Activated CD4-positive, alpha-beta T cell treated with anti-CD3 and anti-CD28 coated beads, Interleukin-2, amount 10 ng/mL, durations not matched to agents 24 days and 14 days (primary cell): Measurements from ENCODE around the gene RNF135. TPM values are rescaled to one million over a fixed set of nuclear protein-coding genes. Genes with fewer than 3 reads are reported as not detected.
A peak's percentile ranks its signal among the peaks of the same experiment; 100 is the strongest.
"Not testable (repeated sequence)": the region's sequence is repeated elsewhere in the genome, so short reads cannot be mapped to it uniquely, and the experiment has no call there.

Experiments used
- DNase-seq: peaks from one replicate; pipeline ENCODE4 v3.0.0; 2022
- H3K27ac Mint-ChIP-seq: one replicate; pipeline ENCODE4 v1.8.0; 2022; ENCODE audit warnings: mild to moderate bottlenecking, mixed read lengths
- H3K27me3 Mint-ChIP-seq: one replicate; pipeline ENCODE4 v1.8.0; 2022; ENCODE audit warnings: mixed read lengths
- H3K36me3 Mint-ChIP-seq: one replicate; pipeline ENCODE4 v1.8.0; 2022; ENCODE audit warnings: low read depth, mild to moderate bottlenecking, mixed read lengths
- H3K4me1 Mint-ChIP-seq: one replicate; pipeline ENCODE4 v1.8.0; 2021; ENCODE audit warnings: mixed read lengths
- H3K4me3 Mint-ChIP-seq: one replicate; pipeline ENCODE4 v1.8.0; 2022; ENCODE audit warnings: mild to moderate bottlenecking, moderate library complexity, mixed read lengths
- H3K9me3 Mint-ChIP-seq: one replicate; pipeline ENCODE4 v1.8.0; 2021; ENCODE audit warnings: mixed read lengths
- intact Hi-C: fragments of 100-400 bp; cut with micrococcal nuclease; formaldehyde crosslinking; loops from one replicate; pipeline ENCODE4 v1.15.1; 2023
- total RNA-seq: library from RNA; stranded (reverse); gene quantifications from 2 replicates; pipeline ENCODE4 v1.2.3, GENCODE V29; 2022

RNF135 gene
- total RNA-seq, 1 donor from 2014 or later, result 10.2 TPM

DNA sequence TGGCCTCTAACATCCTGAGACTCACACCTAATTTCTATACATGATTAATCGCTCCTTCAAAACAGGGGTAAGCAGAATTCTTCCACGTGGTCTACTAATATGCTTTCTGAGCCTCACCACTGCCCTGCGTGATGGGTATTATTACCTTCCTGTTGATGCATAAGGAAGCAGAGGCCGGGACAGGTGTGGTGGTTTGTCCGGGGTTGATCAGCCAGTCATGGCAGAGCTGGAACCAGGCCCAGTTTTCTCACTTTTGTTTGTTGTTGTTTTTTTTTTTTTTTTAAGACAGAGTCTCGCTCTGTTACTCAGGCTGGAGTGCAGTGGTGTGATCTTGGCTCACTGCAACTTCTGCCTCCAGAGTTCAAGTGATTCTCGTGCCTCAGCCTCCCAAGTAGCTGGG, 31.2 kb downstream of the RNF135 start:
- Mint-ChIP-seq H3K4me3 (no peak overlapping the region), H3K36me3 (peaks cover 20% of the 10 kb centered on the region), H3K27ac (no peak overlapping the region), H3K9me3 (no peaks in the 10 kb centered on the region), H3K4me1 (peaks cover 3% of the 10 kb centered on the region), H3K27me3 (peaks cover 2% of the 10 kb centered on the region)
- intact Hi-C loops, result no loop called here
- peak; percentile 45 for DNase-seq

DNA sequence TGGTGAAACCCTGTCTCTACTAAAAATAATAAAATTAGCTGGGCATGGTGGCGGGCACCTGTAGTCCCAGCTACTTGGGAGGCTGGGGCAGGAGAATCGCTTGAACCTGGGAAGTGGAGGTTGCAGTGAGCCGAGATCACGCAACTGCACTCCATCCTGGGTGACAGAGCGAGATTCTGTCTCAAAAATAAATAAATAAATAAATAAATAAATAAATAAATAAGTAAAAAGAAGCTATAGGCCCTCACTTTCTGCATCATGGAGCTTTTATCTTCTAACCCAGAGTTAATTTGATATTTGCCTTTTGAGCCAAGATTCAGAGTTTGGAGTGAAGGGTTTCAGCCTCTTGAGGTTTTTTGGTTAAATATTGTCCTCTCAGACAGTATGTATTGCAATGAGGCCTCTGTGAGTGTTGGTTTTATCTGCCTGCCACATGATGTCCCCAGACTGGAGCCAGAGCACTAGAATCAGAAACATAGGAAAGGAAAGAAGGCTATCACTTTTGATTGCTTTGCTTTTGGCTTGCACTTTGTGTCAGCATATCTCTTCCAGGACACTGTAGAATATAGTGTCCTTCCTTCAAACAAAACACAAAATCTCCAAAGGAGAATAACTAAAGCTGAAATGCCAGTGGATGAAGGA, 32.5 kb downstream of the RNF135 start:
- peaks cover 6% of the 10 kb centered on the region for H3K27me3 Mint-ChIP-seq
- no peak overlapping the region for H3K4me3 Mint-ChIP-seq
- DNase-seq, result no peak
- H3K4me1 Mint-ChIP-seq, result peaks cover 7% of the 10 kb centered on the region
- no peaks in the 10 kb centered on the region for H3K9me3 Mint-ChIP-seq
- no peak overlapping the region for H3K27ac Mint-ChIP-seq
- H3K36me3 Mint-ChIP-seq, result peaks cover 13% of the 10 kb centered on the region
- intact Hi-C loops, result no loop called here

DNA sequence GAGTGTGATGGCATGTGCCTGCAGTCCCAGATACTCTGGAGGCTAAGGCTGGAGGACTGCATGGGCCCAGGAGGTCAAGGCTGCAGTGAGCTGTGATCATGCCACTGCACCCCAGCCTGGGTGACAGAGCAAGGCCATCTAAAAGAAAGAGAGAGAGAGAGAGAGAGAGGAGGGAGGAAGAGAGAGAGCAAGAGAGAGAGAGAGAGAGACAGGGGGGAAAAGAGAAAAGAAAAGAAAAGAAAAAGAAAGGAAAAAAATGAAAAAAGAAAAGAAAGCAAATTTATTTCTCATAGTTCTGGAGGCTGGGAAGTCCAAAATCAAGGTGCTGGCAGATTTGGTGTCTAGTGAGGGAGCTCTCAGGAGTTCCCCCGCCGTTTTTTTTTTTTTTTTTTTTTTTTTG, 33.3 kb downstream of the RNF135 start:
- peaks cover 11% of the 10 kb centered on the region for H3K27me3 Mint-ChIP-seq
- H3K4me1 Mint-ChIP-seq, result peaks cover 13% of the 10 kb centered on the region
- no peak for DNase-seq
- H3K9me3 Mint-ChIP-seq, result no peaks in the 10 kb centered on the region
- H3K4me3 Mint-ChIP-seq, result no peak overlapping the region
- intact Hi-C loops, result no loop called here
- no peak overlapping the region for H3K27ac Mint-ChIP-seq
- peaks cover 9% of the 10 kb centered on the region for H3K36me3 Mint-ChIP-seq

DNA sequence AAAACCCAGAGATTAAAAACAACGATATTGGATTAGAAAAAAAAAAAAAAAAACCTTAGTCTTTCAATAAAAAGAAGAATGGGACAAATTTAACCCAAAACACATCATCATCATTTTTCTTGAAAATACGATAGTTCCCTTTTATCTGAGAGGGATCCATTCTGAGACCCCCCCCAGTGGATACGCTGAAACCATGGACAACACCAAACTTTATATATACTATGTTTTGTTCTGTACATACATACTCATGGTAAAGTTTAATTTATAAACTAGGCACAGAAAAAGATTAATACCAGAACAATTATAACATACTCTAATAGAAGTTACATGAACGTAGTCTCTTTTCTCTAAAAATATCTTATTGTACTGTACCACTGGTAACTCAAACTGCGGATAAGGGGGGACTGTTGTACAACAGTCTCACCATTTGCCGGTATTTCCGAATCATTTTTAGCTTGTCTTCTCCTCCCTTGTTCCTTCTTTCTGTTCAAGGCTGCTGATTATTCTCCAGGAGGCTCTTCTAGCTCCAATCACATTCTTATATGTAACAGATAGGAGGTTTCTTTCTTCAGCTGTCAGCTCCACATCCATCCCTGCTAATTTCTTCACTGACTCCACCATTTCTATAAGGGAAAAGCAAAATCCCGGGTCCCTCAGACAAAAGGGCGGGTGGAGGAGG, 37.0 kb downstream of the RNF135 start:
- no peak for DNase-seq
- intact Hi-C loops, result no loop called here
- peak overlapping the region; percentile 72 for H3K27ac Mint-ChIP-seq

DNA sequence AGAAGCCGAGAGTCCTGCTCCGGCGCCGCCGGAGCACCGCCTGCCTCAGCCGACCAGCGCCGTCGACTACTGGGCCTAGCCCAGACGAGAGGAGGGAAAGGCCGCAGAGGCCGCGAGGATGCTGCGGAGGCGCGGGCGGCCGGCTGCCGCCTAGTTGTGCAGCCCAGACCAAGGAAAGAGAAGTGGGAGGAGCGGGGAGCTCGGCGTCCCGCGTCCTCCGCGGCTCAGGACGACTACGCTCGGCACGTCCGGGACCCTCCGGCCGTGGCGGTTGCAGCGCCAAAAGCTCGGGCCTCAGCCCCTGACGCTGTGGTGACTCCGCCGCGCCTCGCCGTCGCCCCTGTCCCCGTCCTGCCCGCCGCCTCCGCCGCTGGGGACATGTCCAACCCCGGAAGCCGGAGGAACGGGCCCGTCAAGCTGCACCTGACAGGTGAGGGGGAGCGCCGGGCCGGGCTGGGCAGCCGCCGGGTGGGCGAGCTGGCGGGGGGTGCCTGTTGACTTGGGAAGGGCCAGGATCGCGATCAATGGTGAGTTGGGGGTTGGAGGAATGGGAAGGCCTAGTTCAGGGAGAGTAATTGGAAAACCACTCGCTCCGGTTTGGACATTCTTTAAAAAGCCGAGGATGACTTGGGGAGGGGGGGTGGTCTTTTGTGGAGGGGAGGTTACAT, 37.7 kb downstream of the RNF135 start:
- Mint-ChIP-seq H3K36me3 (peaks cover 4% of the 10 kb centered on the region), H3K9me3 (no peaks in the 10 kb centered on the region), H3K27me3 (peaks cover 19% of the 10 kb centered on the region), H3K4me3 (peak overlapping the region; percentile 86), H3K4me1 (peaks cover 16% of the 10 kb centered on the region), H3K27ac (peak overlapping the region; percentile 85)
- intact Hi-C loops, result no loop called here
- DNase-seq, result peak; percentile 85

More for the DNA sequence above, 37.0 kb downstream of the RNF135 start:
- H3K9me3 Mint-ChIP-seq, result no peaks in the 10 kb centered on the region
- peaks cover 4% of the 10 kb centered on the region for H3K36me3 Mint-ChIP-seq
- H3K27me3 Mint-ChIP-seq, result peaks cover 19% of the 10 kb centered on the region
- peak overlapping the region; percentile 86 for H3K4me3 Mint-ChIP-seq
- H3K4me1 Mint-ChIP-seq, result peaks cover 16% of the 10 kb centered on the region

DNA sequence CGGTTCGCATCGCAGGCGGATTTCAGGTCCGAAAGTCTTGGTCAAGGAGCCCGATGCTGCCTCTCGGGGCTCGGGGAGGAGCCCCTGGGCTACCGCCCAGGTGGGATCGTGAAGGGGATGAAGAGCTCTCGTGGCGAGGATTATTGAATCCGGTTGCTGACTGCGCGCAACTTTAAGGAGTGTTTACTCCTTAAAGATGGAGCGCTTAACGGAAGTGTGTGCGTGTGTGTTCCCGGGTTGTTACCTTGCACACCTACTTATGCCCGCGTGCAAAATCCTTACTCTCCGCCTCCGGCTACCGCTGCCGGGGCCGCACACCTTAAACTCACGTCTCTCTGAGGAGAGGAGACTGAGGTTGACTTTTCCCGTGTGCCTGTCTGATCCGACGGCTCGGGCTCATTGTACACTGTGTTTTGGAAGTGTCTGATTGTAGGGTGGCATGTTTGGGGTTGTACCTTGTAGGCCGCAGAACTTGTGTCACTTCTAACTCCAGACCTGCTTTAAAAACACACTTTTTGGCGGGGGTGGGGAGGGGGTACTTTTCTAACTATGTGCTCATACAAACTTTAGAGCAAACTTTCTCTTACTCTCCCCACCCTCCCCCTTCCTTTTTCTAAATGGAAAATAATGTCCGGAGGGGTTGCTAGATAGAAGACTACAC, 38.3 kb downstream of the RNF135 start:
- intact Hi-C loops, result not testable (repeated sequence)

DNA sequence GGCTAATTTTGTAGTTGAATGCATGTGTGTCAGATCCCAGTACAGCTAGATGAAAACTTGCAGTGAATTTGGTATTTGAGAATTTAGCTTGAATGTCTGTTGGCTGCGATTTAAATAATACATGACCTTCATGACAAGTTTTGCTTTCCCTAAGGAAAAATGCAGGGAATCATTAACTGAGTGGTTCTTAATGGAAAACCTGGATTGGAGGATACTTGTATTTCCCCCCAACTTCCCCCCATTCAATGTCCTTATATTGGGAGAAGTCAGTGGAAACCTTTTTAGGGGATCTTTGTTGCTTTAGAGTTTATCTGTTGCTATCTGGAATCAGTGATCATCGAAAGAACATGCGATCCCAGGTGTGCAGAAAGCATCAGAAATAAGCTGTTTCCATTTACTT, 39.2 kb downstream of the RNF135 start:
- H3K27ac Mint-ChIP-seq, H3K9me3 Mint-ChIP-seq, DNase-seq, H3K36me3 Mint-ChIP-seq, intact Hi-C loops: not testable (repeated sequence)
- H3K4me1 Mint-ChIP-seq, result peaks cover 16% of the 10 kb centered on the region
- H3K27me3 Mint-ChIP-seq, result peaks cover 22% of the 10 kb centered on the region
- peak overlapping the region; percentile 61 for H3K4me3 Mint-ChIP-seq

More for the DNA sequence above, 38.3 kb downstream of the RNF135 start:
- H3K27ac Mint-ChIP-seq, result peak overlapping the region; percentile 85
- peak; percentile 66 for DNase-seq
- not testable (repeated sequence) for H3K9me3 Mint-ChIP-seq, H3K36me3 Mint-ChIP-seq
- H3K4me3 Mint-ChIP-seq, result peak overlapping the region; percentile 86
- H3K4me1 Mint-ChIP-seq, result peaks cover 16% of the 10 kb centered on the region
- peaks cover 22% of the 10 kb centered on the region for H3K27me3 Mint-ChIP-seq

DNA sequence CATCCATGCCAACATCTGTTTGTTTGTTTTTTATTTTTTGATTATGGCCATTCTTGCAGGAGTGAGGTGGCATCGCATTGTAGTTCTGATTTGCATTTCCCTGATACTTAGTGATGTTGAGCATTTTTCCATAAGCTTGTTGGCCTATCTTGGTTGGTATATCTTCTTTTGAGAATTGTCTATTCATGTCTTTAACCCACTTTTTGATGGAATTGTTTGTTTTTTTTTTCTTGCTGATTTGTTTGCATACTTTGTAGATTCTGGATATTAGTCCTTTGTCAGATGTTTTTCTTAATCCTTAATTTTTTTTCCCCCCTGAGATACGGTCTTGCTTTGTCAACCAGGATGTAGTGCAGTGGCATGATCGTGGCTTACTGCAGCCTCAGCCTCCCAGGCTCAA, 43.0 kb downstream of the RNF135 start:
- H3K36me3 Mint-ChIP-seq, result no peaks in the 10 kb centered on the region
- intact Hi-C loops, result loop anchor here (2.0 kb wide), 2 partner anchors 203 to 359 kb away; no protein-coding TSS in a partner anchor
- peaks cover 13% of the 10 kb centered on the region for H3K27me3 Mint-ChIP-seq
- peaks cover 7% of the 10 kb centered on the region for H3K4me1 Mint-ChIP-seq
- H3K27ac Mint-ChIP-seq, result no peak overlapping the region
- no peaks in the 10 kb centered on the region for H3K9me3 Mint-ChIP-seq
- no peak overlapping the region for H3K4me3 Mint-ChIP-seq
- DNase-seq, result no peak

DNA sequence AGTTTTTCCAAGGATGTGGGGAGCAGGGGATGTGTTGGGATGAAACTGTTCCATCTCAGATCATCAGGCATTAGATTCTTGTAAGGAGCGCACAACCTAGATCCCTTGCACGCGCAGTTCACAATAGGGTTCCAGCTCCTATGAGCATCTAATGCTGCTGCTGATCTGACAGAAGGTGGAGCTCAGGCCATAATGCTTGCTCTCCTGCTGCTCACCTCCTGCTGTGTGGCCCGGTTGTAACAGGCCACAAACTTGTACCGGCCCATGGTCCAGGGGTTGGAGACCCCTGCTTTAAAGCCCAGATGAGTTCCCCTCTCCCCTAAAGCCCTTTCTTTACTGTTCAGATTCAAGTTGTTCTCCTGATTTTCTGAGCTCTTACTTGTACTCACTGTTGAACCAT, 44.8 kb downstream of the RNF135 start:
- H3K4me3 Mint-ChIP-seq, result no peak overlapping the region
- H3K27ac Mint-ChIP-seq, result no peak overlapping the region
- no peak for DNase-seq
- peaks cover 6% of the 10 kb centered on the region for H3K27me3 Mint-ChIP-seq
- H3K4me1 Mint-ChIP-seq, result no peaks in the 10 kb centered on the region
- intact Hi-C loops, result no loop called here
- H3K9me3 Mint-ChIP-seq, result no peaks in the 10 kb centered on the region
- H3K36me3 Mint-ChIP-seq, result no peaks in the 10 kb centered on the region

DNA sequence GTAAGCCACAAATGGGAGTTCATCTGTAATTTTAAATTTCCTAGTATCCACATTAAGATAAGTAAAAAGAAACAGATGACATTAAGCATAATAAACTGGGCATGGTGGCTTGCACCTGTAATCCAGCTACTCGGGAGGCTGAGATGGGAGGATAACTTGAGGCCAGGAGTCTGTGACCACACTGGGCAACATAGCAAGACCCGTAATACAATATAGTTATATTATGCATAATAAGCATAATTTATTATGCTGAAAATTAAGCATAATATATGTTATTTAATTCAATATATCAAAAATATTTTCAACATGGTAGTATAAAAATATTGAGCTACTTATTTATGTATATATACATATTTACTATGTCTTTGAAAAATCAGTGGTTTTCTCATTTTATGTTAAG, 48.2 kb downstream of the RNF135 start:
- Mint-ChIP-seq H3K4me3 (no peak overlapping the region), H3K27me3 (peaks cover under 1% of the 10 kb centered on the region), H3K36me3 (no peaks in the 10 kb centered on the region), H3K9me3 (no peaks in the 10 kb centered on the region), H3K27ac (no peak overlapping the region), H3K4me1 (no peaks in the 10 kb centered on the region)
- intact Hi-C loops, result no loop called here
- DNase-seq, result no peak

DNA sequence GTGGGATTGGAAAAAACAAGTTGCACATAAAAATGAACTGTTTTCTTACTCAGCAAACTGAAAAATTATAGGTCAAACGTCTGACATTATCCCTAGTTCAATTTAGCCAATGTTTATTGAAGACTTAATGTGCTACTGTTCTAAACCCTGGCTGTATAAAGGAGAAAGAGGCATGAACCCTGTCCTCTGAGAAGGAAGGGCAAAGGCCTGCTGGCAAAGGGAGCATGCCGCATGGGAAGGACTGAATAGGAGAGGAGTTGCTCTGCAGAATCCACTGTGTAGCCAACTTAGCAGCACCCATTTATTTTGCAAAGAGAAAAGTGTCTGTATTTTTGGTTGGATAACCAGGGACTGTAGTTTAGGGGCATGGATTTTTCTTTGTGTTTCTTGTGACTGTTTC, 52.3 kb downstream of the RNF135 start:
- not testable (repeated sequence) for H3K36me3 Mint-ChIP-seq, H3K4me1 Mint-ChIP-seq, H3K9me3 Mint-ChIP-seq

DNA sequence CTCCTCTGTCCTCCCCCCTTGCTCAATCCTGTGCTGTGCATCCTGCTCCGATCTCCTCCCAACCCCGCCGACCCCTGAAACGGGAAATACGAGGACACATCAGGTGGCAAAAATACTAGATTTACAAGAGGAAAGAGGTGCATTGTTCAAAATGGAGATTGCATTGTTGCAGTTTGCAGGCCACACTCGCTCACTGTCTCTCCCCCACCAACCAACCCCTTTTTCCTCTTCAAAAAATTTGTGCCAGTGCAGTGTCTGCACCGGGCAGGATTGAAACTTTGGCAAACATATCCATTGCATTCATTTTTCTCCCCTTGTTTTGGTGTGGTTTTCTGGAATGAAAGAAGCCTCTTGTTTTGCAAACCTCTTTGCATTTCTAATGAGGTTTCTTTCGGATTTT, 61.0 kb downstream of the RNF135 start:
- H3K36me3 Mint-ChIP-seq, result no peaks in the 10 kb centered on the region
- no peaks in the 10 kb centered on the region for H3K27me3 Mint-ChIP-seq
- H3K27ac Mint-ChIP-seq, result no peak overlapping the region
- H3K9me3 Mint-ChIP-seq, result no peaks in the 10 kb centered on the region
- no peaks in the 10 kb centered on the region for H3K4me1 Mint-ChIP-seq
- intact Hi-C loops, result no loop called here
- no peak for DNase-seq
- H3K4me3 Mint-ChIP-seq, result no peak overlapping the region

More for the DNA sequence above, 52.3 kb downstream of the RNF135 start:
- H3K27me3 Mint-ChIP-seq, H3K27ac Mint-ChIP-seq, intact Hi-C loops, H3K4me3 Mint-ChIP-seq, DNase-seq: not testable (repeated sequence)

DNA sequence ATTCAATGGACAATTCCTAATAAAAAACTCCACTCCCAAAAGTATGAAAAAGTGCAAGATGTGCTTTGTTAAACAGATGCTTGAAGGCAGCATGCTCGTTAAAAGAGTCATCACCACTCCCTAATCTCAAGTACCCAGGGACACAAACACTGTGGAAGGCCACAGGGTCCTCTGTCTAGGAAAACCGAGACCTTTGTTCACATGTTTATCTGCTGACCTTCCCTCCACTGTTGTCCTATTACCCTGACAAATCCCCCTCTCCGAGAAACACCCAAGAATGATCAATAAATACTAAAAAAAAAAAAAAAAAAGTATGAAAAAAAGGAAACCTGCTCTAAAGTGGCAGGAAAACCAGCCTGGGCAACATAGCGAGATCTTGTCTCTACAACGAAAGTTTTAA, 64.8 kb downstream of the RNF135 start:
- H3K27ac Mint-ChIP-seq, H3K9me3 Mint-ChIP-seq, H3K36me3 Mint-ChIP-seq, H3K4me3 Mint-ChIP-seq, DNase-seq, H3K4me1 Mint-ChIP-seq, H3K27me3 Mint-ChIP-seq, intact Hi-C loops: not testable (repeated sequence)

DNA sequence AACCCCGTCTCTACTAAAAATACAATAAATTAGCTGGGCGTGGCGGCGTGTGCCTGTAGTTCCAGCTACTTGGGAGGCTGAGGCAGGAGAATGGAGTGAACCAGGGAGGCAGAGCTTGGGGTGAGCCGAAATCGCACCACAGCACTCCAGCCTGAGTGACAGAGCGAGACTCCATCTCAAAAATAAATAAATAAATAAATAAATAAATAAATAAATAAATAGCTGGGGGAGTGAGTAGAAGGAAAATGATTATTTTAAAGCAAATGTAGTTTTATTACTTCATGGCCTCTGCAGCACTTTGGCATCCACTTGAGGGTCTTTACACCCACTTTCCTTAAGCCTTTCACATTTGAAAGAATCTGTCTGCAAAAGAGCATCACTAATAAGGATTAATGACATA, 70.0 kb downstream of the RNF135 start:
- H3K4me3 Mint-ChIP-seq, DNase-seq, H3K9me3 Mint-ChIP-seq, H3K36me3 Mint-ChIP-seq, H3K27ac Mint-ChIP-seq, intact Hi-C loops, H3K4me1 Mint-ChIP-seq: not testable (repeated sequence)
- H3K27me3 Mint-ChIP-seq, result peaks cover 13% of the 10 kb centered on the region
